ENCODE measurements around the gene SRSF10.
"Not testable (repeated sequence)": the region's sequence is repeated elsewhere in the genome, so short reads cannot be mapped to it uniquely, and the experiment has no call there.

SRSF10 gene

DNA sequence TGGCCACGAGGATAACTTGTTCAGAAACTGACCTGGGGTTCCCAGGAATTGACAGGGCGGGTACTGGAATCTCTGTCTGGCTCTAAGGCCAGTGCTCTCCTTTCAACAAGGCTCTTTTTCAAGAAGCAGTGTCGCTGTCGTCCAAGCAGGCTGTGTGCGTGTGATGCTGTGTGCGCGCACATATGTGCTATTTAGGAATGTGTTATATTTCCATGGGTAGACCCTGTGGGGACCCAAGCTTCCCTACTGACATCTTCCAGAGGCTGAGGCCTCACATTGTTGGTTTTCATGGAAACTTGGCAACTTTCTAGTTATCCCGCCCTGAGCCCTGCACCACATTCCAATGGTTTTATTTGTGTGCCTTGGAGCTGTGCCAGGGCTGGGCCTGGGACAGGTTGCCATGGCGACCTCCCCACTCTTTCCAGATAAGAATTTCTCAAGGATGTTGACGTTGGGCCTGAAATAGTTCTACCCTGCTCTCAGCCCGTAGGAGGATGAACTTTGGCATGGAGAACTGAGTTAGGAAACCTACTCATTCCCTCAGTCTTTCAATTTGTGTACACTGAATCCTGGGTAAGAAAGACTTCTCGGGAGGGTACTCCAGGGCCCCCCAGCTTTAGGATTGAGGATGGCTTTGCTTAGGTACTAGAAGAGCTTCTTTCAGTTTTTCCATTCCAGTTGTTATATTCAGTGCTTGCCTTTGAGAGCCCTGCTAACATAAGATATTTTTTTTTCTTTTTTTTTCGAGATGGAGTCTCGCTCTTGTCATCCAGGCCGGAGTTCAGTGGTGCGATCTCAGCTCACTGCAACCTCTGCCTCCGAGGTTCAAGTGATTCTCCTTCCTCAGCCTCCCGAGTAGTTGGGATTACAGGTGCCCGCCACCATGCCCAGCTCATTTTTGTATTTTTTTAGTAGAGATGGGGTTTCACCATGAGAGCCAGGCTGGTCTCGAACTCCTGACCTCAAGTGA lies 38.8 kb upstream of the SRSF10 start:
- Histone ChIP-seq H3K36me3 (ENCODE audit: control insufficient read depth, low read length) (no peaks in the 10 kb centered on the region), H3K9me3 (ENCODE audit: control insufficient read depth, insufficient read depth, low read length) (no peaks in the 10 kb centered on the region), H3K4me3 (ENCODE audit: low read length) (no peak overlapping the region), H3K9me2 (replicated peaks; ENCODE audit: control insufficient read depth, low read length) (no peaks in the 10 kb centered on the region), H4K20me1 (ENCODE audit: control insufficient read depth, insufficient read depth, low read depth, low read length) (no peaks in the 10 kb centered on the region), H3F3A (ENCODE audit: control insufficient read depth, insufficient read depth) (no peaks in the 10 kb centered on the region), H3K4me1 (ENCODE audit: control insufficient read depth, low read length) (no peaks in the 10 kb centered on the region), H3K79me2 (ENCODE audit: control insufficient read depth, low read length) (no peaks in the 10 kb centered on the region), H3K27me3 (ENCODE audit: control insufficient read depth, low read length) (peaks cover 6% of the 10 kb centered on the region; the same call in 1 of the 2 replicates), H3K4me2 (ENCODE audit: low read length) (no peak overlapping the region), H3K27ac (ENCODE audit: low read depth, low read length) (no peak overlapping the region)
- no peak for TF ChIP-seq EZH2phosphoT487 (IDR thresholded peaks at IDR 0.05; ENCODE audit: borderline replicate concordance, low read length)
- no peak for TF ChIP-seq CTCF (IDR thresholded peaks at IDR 0.05; ENCODE audit: low read depth, low read length, poor library complexity, severe bottlenecking)

GRCh38 chr1:24015221-24016210 lies 35.4 kb upstream of the SRSF10 start:
- no peaks in the 10 kb centered on the region; the same call in 1 of the 2 replicates for H3K4me1 ChIP-seq (ENCODE audit: control insufficient read depth, low read length)
- H3K27me3 ChIP-seq (ENCODE audit: control insufficient read depth, low read length) = peaks cover 14% of the 10 kb centered on the region
- H3K9me2 ChIP-seq (replicated peaks; ENCODE audit: control insufficient read depth, low read length) = no peaks in the 10 kb centered on the region
- no peaks in the 10 kb centered on the region for H3K79me2 ChIP-seq (ENCODE audit: control insufficient read depth, low read length)
- no peak for TF ChIP-seq EZH2phosphoT487 (IDR thresholded peaks at IDR 0.05; ENCODE audit: borderline replicate concordance, low read length)
- TF ChIP-seq CTCF (IDR thresholded peaks at IDR 0.05; ENCODE audit: low read depth, low read length, poor library complexity, severe bottlenecking) = no peak
- no peak overlapping the region for H3K4me2 ChIP-seq (ENCODE audit: low read length)
- no peak overlapping the region for H3K4me3 ChIP-seq (ENCODE audit: low read length)
- H3K9me3 ChIP-seq (ENCODE audit: control insufficient read depth, insufficient read depth, low read length) = no peaks in the 10 kb centered on the region
- H3K36me3 ChIP-seq (ENCODE audit: control insufficient read depth, low read length) = no peaks in the 10 kb centered on the region
- no peaks in the 10 kb centered on the region for H4K20me1 ChIP-seq (ENCODE audit: control insufficient read depth, insufficient read depth, low read depth, low read length)
- no peak overlapping the region for H3K27ac ChIP-seq (ENCODE audit: low read depth, low read length)
- no peaks in the 10 kb centered on the region for H3F3A ChIP-seq (ENCODE audit: control insufficient read depth, insufficient read depth)

DNA sequence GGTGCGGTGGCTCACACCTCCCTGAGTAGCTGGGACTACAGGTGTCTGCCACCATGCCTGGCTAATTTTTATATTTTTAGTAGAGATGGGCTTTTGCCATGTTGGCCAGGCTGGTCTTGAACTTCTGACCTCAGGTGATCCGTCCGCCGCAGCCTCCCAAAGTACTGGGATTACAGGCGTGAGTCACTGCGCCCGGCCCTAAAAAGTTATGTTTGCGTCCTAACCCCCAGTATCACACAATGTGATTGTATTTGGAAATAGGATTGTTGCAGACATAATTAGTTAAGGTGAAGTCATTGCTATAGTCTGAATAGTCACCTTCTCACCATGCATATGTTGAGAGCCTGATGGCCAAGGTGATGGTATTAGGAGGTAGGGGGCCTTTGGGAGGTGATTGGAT lies 32.8 kb upstream of the SRSF10 start:
- not testable (repeated sequence) for H3K9me3 ChIP-seq (ENCODE audit: control insufficient read depth, insufficient read depth, low read length); H3K27ac ChIP-seq (ENCODE audit: low read depth, low read length); H3K79me2 ChIP-seq (ENCODE audit: control insufficient read depth, low read length); H3F3A ChIP-seq (ENCODE audit: control insufficient read depth, insufficient read depth); H3K36me3 ChIP-seq (ENCODE audit: control insufficient read depth, low read length); H3K4me1 ChIP-seq (ENCODE audit: control insufficient read depth, low read length); H3K4me3 ChIP-seq (ENCODE audit: low read length); H3K4me2 ChIP-seq (ENCODE audit: low read length); H3K9me2 ChIP-seq (replicated peaks; ENCODE audit: control insufficient read depth, low read length); H4K20me1 ChIP-seq (ENCODE audit: control insufficient read depth, insufficient read depth, low read depth, low read length)
- peaks cover 27% of the 10 kb centered on the region for H3K27me3 ChIP-seq (ENCODE audit: control insufficient read depth, low read length)
